OCI-LY3 (cell line): ENCODE measurements around the gene MACROD2.

Source experiments
- EZH2phosphoT487 ChIP-seq: fragments of 200-600 bp; shearing (Covaris generic); IDR thresholded peaks from 2 replicates; pipeline ENCODE4 v1.6.1; 2018; ENCODE audit warnings: antibody characterized with exemption, mixed run types, low read depth
- TF ChIP-seq, protein P1 (sequence below): fragments of 200-600, 300-600 bp; sonication (generic); IDR thresholded peaks from 2 replicates; pipeline ENCODE4 v1.5.1; 2014; ENCODE audit warnings: antibody characterized with exemption, low read length, low read depth

DNA sequence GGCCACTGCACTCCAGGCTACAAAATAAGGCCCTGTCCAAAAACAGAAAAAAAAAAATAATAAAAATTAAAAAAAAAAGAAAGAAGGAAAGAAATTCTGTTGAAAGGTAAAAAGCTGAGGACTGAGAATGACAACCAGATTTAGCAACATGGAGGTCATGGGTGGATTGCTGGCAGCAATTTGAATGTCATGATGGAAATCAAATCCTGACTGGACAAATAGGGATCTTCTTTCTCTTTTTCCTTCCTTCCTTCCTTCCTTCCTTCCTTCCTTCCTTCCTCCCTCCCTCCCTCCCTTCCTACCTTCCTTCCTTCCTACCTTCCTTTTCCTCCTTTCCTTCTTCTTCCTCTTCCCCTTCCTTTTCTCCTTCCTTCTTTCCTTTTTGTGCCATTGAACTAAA is 895.4 kb downstream of the MACROD2 start:
- TF ChIP-seq, protein P1, sequence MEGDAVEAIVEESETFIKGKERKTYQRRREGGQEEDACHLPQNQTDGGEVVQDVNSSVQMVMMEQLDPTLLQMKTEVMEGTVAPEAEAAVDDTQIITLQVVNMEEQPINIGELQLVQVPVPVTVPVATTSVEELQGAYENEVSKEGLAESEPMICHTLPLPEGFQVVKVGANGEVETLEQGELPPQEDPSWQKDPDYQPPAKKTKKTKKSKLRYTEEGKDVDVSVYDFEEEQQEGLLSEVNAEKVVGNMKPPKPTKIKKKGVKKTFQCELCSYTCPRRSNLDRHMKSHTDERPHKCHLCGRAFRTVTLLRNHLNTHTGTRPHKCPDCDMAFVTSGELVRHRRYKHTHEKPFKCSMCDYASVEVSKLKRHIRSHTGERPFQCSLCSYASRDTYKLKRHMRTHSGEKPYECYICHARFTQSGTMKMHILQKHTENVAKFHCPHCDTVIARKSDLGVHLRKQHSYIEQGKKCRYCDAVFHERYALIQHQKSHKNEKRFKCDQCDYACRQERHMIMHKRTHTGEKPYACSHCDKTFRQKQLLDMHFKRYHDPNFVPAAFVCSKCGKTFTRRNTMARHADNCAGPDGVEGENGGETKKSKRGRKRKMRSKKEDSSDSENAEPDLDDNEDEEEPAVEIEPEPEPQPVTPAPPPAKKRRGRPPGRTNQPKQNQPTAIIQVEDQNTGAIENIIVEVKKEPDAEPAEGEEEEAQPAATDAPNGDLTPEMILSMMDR, result no peak
- TF ChIP-seq EZH2phosphoT487, result no peak
